Raji (cell line): ENCODE results near the gene WDR41.

ENCODE experiments used
- POLR2A ChIP-seq: IDR thresholded peaks from 2 replicates; pipeline ENCODE4 v1.6.1; 2011; ENCODE audit warnings: low read depth, low read length, control low read depth; ENCODE audit not compliant: insufficient read depth

The WDR41 gene, protein sequence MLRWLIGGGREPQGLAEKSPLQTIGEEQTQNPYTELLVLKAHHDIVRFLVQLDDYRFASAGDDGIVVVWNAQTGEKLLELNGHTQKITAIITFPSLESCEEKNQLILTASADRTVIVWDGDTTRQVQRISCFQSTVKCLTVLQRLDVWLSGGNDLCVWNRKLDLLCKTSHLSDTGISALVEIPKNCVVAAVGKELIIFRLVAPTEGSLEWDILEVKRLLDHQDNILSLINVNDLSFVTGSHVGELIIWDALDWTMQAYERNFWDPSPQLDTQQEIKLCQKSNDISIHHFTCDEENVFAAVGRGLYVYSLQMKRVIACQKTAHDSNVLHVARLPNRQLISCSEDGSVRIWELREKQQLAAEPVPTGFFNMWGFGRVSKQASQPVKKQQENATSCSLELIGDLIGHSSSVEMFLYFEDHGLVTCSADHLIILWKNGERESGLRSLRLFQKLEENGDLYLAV

DNA sequence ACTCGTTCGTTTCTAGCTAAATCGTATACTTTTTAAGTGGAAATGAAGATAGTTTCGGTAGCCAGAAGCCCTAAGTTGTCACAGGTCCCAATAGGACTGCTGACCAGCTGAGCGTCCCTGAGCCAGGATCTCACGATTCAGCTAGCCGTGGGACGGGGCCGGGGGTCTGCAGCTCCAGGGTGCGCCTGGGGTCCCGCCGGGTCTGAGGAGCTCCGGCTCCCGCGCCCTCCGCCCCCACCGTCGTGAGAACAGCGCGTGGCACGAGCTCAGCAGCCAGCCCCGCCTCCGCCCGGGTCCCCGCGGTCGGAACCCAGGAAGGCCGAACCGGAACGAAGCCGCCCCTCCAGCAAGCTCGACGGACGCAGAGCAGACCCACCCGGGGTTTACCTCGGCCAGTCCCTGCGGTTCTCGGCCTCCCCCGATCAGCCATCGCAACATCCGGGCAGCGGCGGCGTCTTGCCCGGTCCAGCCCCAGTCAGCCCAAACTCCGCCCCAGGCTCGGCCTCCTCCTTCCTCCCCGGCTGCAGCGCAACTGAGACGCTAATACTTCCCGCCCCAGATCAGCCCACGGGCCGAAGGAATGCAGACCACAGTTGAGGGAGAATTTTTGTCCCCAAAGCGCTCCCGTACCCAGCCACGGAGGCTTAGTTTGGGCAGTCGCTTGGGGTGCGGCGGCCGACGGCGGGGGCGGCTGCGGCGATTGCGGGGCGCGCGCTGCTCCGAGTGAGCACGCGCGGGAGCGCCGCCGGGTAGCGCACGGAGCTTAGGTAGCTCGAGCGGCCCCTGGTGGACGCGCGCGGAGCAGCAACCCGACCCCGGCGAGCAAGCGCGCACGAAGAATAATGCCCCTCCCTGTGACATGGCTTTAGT is at the start of gene WDR41:
WDR41 (minus strand) TSS at position 534 of the 870 bp plus-strand sequence; CDS start at position 438, 96 bp downstream.
- TF ChIP-seq POLR2A, result peak; percentile 81

DNA sequence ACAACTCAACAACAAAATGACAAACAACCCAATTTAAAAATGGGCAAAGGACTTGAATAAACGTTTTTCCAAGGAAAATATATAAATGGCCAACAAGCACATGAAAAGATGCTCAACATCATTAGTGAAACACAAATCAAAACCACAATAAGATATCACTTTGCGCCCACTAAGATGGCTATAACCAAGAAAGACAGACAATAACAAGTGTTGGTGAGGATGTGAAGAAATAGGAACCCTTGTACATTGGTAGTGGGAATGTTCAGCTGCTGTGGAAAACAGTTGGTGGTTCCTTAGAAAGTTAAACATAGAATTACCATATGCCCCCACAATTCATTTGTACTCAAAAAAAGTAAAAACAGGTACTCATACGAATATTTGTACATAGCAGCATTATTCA is 39.2 kb upstream of the WDR41 start:
- no peak for TF ChIP-seq POLR2A

DNA sequence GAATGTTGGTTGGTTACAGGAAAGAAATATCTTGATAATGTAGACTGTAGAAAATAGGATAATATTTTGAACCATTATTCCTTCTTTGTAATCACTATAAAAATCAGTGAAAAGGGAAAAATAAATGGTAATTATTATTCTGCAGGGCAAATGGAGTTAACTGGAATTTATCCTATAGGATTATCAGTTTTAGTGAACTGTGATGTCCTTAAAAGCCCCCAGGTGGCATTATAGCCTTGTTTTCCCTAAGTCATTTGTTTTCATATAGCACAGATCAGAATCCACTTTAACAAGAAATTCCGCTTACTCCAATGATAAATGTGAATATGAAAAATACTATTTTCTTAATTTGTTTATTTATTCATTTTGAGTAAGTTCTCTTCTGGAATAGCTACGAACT is 26.2 kb upstream of the WDR41 start:
- TF ChIP-seq POLR2A, result no peak

DNA sequence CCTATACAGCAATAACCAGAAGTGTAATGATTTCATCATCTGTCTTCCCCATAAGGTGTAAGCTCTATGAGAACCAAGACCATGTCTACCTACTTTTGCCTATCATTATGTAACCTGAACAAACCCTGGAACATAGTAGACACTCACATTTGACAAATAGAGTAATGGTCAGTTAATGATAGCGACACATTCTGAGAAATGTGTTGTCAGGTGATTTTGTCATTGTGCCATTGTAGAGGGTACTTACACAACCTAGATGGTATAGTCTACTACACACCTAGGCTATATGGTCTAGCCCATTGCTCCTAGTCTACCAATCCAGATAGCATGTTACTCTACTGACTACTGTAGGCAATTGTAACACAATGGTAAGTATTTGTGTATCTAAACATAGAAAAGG is 22.3 kb upstream of the WDR41 start:
- TF ChIP-seq POLR2A, result no peak

DNA sequence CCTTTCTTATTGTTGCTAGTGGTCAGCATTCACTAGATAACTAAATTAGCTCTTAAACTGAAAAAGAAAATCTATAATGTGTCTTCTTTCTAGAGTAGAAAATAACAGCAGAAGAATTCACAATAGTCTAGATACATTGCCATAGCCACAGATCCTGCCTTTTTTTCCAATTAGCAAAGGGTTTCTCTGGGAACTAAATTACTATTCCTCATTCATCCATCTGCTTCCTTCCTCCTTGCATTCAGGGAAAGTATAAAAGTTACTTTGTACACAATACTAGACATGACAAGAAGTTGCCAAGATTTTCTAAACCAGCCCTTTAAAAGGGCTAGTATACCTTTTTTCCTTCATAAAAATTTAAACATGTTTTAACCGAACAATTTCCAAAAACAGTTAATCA is 21.2 kb upstream of the WDR41 start:
- TF ChIP-seq POLR2A, result no peak

DNA sequence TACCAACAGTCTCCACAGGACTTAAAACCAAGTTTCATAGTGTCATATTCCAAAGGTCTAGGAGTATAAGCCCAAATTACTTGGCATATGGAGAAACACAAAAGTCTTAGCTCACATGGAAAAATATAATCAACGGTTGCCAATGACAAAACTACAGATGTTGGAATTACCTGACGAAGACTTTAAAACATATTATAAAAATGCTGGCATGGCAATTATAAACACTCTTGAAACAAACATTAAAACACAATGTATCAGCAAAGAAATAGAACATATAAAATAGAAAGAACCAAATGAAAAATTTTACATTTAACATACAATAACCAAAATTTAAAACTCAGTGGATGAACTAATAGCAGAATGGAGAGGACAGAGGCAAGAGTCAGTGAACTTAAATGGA is 7.9 kb upstream of the WDR41 start:
- no peak for TF ChIP-seq POLR2A

DNA sequence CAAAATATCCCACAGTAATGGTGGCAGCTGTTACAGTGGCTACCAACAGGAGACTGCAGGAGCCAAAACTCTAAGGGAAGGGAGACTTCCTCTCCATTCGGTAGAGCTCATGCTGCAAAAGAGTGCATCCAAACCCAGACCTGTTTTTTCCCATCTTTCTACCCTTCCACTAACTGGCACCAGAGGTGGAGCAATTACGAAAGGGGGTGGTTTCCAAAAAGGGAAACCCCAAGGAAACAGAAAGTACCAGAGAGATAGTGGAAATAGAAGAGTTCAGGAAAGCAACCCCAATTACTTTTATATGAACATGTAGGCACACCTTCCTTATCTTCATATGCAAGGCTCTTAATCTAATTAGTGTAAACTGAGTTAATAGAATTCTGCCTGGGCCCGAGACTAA is 7.3 kb upstream of the WDR41 start:
- TF ChIP-seq POLR2A, result no peak

DNA sequence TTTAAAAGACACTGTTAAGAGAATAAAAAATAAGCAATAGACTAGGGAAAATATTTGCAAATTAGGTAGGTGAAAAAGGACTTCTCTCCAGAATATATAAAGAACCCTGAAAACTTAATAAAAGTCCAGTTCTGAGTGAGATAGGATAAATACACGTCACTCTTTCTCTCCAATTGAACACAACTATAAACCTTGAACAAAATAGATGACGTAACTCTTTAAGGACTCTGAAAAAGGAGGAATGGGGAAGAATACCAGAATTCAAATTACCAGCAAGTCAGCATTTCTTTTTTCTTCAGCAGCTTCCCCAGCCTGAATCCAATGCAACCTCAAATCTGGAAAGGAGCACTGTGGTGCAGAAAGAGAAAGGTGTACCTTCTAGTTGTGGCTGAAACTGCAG is 6.8 kb upstream of the WDR41 start:
- TF ChIP-seq POLR2A, result no peak

DNA sequence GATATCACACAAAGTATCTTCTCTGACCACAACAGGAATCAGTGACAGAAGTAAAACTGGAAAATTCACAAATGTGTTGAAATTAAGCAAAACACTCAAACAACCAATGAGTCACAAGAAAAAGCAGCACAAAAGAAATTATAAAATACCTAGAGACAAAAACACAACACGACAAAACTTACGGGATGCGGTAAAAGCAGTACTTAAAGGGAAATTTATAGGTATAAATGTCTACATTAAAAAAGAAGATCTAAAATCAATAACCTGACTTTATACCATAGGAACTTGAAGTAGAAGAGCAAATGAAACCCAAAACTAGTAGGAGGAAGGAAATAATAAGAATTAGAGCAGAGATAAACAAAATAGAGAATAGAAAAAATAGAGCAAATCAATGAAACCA is 2.8 kb upstream of the WDR41 start:
- no peak for TF ChIP-seq POLR2A

DNA sequence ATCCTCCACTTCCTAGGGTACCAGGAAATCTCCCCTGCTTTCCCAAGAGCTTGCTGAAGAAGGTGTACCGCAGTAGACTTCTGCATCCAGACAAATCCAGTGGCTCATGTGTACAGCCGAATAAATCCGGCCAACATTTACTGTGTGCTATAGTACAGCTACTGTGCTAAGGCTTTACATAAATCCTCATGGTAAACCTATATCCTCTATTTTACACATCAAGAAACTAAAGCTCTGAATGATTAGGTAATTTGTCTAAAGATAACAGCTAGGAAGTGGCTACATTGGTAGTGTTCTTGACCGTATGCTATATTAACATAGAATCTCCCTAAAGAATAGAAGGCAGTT is 511 bp upstream of the WDR41 start:
- no peak for TF ChIP-seq POLR2A

DNA sequence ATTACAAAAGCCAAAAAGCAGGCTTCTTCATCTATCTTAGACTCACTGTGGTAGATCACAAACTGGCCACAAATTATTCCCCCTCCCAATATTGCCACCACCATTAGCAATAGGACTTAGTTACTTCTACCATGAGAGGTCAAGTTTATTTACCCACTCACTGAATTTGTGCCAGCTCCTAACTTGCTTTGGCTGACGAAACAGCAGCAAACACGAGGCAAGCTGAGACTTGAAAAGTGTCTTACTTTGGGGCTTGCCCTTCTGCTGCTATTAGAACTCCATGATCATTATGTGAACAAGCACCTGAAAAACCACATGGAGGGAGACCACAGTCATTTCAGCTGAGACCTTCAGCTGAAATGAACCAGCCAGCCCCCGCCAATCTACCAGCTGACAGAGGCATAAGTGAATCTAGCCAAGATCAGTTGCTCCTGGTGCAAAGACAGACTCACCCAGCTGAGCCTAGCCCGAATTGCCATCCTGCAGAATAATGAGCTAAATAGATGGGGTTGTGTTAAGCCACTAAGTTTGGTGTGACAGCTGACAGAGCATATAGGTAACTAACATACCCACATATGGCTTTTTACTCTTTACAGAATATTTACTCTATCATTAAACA is 5.7 kb downstream of the WDR41 start:
- TF ChIP-seq POLR2A, result no peak

DNA sequence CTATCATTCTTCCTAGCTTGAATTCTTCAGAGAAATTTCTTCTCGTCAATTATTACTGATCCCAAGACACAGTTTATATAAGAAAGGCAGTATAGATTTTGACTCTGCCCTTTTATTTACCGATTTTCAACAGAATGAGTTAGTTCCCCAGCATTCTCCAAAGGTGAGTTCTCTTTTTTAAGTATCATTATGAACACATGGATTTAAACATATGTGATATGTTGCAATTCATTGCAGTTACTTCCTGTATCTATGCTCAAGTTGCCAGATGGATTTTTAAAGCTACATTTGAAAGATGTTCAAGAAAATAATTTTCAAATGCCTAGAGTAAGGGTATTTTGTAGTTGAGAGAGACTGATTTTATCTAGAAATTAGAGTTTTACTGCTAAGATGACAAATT is 8.4 kb downstream of the WDR41 start:
- TF ChIP-seq POLR2A, result no peak

DNA sequence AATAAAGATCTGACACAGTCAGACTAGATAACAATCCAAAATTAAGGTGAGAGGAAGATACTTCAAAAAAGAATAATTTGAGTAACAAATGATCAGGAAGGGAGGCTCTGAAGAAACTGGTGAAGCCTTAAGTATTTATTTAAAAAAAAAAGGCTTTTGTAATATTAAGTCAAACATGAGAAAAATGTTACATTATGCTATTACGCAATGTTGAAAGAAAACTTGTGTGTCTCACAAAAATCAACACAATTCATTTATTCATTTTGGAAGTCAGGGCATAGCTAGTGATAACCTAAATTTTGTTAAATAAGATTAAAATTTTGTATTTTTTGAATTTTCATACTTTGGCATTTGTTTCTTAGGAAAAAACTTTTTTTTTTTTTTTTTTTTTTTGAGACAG is 28.2 kb downstream of the WDR41 start:
- no peak for TF ChIP-seq POLR2A

DNA sequence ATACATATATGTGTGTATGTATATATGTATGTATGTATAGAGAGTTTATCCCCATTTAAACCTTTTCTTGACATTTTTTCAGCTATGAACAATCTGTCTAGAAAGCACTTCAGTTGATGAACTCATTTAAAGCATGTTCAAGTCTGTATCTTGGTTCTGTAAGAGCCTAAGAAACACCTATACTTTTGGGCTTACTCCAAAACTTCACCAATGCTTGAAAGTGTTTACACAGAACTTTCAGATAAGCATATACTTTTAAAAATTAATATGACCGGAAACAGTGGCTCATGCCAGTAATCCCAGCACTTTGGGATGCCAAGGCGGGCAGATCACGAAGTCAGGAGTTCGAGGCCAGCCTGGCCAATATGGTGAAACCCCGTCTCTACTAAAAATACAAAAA is 30.8 kb downstream of the WDR41 start:
- no peak for TF ChIP-seq POLR2A

DNA sequence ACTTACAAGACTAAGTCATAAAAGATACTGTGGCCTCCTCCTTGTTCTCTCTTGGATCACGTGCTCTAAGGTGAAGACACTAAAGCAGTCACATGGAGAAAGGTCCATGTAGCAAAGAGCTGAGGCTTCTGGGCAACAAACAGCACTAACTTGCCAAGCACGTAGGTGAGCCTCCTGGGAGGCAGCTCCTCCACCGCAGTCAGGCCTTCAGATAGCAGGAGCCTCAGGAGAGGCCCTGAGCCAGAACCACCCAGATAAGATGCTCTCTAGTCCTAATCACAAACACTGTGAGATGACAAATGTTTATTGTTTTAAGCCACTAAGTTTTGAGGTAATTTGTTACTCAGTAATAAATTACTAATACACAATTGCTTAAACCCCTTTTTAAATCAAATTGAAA is 38.0 kb downstream of the WDR41 start:
- no peak for TF ChIP-seq POLR2A

DNA sequence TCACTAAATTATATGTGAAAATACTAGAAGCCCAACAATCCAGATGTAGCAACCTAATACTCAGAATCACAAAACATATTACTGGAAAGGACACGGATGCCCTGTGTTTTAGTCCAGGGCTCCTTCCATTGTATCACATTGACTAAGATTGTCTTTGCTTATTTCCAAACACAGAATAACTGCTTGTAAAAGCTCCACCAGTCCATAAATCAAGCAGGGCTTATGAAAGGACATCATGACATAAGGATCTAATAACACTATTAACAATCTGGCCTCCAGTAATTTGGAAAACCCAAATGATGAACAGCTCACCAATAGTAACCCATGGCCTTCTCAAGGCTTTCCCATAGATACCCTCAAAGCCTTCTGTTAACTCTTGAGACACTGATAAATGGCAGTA is 39.8 kb downstream of the WDR41 start:
- TF ChIP-seq POLR2A, result no peak

DNA sequence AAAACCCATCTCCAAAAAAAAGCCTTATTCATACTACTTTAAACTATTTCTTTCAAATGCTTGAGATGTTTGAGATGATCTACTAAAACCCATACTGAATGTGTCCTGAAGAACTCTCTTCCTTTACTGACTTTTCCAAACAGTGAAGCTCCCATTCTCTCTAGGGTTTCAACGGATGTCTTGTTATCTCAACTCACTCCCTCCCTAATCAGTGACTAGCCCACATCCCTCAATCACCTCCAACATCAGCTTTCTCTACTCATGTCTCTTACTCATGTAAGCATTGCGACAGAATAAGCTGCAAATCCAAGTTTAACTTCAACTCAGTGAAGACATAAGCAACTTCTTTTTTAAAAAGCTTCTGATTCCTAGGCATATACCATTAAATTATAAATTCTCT is 42.1 kb downstream of the WDR41 start:
- no peak for TF ChIP-seq POLR2A

DNA sequence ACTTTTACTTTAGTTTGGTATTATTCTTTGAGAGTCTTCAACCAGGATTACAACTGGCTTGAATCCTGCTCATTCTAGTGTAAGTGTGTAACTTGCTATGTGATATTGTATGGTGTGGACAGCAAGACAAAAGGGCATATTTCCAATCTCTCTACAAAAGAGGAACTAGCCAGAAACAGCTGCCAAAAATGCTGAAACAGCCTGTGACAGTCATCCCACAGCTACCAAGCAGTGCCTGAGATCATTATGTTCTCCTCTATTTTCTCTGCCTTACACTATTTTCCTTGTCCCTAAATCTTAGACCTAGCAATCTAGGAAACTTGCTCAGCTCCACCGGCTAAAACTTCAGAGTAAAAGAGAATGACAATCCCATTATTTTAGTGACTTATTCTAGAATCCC is 42.8 kb downstream of the WDR41 start:
- no peak for TF ChIP-seq POLR2A
